Measurements from ENCODE around the gene GLI2. TPM values are rescaled to one million over a fixed set of nuclear protein-coding genes. Genes with fewer than 3 reads are reported as not detected.

GLI2 gene
- total RNA-seq = 7.8 TPM

GRCh38 chr2:120735746-120736170, at the start of gene GLI2:
TSS of gene GLI2 (plus strand) at chr2:120735868. CDS start at chr2:120797321, 61,453 bp downstream.

Data from camera-type eye (tissue), 1 donor.